Measurements from ENCODE around the gene TPCN1. TPM values are rescaled to one million over a fixed set of nuclear protein-coding genes. Genes with fewer than 3 reads are reported as not detected.

TPCN1 gene
- total and polyA plus RNA-seq, 2 of the 8 experiments (the other 6 are each of a cell fraction or from before 2014, with no cell fraction given): 14.9 to 21.4 TPM

- no peak for TF ChIP-seq KDM1A (IDR thresholded peaks at IDR 0.05; ENCODE audit: borderline replicate concordance, low read length)
Observed at GRCh38 chr12:113194971-113195391, 26.3 kb upstream of the TPCN1 start (continued).

Data from H1 (cell line).